ENCODE measurements around the gene CUEDC1.

CUEDC1 gene

DNA sequence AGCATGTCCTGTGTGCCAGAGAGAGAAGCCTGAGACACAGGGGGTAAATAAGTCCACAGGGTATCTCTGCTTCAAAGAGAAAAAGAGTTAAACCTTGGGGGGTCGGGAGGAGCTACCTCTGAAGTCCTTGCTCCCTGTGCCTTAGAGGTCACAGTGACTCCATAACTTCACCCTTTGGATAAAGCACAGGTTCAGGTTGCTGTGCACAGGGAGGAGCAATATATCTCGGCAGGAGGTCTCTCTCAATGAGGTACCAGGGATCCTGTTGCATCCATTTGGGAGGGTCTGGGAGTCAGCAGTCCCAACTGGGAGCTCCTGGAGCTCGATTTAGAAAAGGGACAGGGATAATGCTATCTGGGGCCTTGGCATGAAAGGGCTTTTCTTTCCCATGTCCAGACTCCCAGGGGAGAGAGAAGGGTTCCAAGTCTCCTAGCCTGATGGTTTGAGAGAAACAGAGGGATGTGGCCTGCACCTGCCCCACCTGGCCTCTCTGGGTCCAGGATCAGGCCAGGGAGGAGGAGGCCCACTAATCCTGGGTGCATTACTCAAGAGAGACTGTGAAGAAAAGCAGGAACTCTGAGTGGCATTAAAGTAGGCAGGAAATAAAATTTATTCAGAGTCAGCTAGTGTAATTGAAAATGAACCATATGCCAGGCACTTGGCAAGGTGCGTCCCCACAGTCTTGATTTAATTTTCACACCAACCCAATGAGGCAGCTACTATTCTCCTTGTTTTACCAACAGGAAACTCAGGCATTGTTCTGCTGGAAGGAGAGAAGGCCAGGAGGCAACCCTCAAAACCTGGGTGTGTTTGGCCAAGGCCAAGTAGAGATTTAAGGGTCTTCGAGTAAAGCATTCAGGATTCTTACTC, 40.7 kb downstream of the CUEDC1 start:
- no peak for DNase-seq

DNA sequence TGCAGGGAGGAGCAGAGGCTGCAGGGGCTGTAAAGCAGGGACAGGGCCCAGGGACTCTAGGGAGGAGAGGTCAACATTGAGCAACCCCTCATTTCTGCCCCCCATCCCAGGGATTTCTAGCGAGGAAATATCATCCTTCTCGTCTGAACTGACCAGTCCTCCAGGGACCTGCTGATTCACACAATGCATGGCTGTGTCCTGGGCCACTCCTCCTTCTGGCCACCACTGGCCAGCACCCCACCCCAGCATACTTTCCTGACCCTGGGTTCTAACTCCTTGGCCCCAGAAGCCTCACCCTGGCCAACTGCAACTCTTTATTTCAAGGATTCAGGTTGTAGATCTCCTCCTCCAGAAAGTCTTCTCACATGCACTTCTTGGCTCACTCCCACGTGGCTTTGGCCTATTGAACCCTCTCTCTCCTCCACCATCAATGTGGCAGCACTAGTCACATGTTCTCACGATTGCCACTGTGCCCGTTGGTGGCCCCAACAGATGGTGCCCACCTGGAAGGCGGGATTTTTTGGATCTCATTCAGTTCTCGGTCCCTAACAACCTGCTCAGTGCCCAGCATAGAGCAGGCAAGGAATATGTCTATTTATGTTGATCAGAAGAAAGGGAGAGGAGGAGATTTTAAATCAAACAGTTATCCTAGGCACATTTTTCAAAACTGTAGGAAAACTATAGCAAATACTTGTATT, 41.5 kb downstream of the CUEDC1 start:
- no peak for DNase-seq

- peak; percentile 97 for DNase-seq
These were observed 43.2 kb downstream of the CUEDC1 start for GRCh38 chr17:57911834-57912673.

DNA sequence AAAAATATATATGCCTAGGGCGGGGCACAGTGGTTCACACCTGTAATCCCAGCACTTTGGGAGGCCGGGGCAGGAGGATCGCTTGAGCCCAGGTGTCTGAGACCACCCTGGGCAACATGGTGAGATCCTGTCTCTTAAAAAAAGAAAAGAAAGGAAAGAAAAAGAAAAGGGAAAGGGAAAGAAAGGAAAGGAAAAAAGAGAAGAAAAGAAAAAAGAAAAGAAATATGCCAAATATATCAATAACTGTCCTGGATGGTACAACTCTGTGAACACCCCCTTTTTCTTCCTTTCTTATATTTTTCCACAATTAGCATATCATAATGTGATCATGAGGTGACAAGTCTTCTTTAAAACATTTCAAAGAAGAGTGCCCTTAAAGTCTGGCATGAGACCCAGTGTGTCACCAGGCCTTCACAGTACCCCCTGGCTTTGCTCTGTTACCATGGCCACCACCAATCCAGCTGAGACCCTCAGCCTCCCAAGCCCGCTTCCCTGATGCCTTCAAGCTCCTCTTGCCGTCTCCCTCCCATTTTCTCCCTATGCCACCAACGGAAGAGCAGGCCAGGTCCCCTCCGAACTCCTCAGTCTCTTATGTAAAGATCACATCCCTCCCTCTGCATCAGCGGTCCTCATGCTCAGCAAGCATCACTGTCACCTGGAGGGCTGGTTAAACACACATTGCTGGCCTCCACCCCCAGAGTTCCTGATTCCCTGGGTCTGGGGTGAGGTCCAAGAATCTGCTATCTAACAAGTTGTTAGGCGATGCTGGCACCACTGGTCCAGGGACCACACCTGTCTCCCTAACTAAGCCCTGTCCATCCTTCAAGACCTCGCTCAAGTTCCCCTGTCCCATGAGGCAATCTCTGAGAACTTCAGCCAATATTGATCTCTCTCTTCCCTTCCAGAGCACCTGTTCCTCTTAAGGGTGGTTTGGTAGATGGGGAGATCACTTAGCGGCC, 44.5 kb downstream of the CUEDC1 start:
- DNase-seq = no peak

DNA sequence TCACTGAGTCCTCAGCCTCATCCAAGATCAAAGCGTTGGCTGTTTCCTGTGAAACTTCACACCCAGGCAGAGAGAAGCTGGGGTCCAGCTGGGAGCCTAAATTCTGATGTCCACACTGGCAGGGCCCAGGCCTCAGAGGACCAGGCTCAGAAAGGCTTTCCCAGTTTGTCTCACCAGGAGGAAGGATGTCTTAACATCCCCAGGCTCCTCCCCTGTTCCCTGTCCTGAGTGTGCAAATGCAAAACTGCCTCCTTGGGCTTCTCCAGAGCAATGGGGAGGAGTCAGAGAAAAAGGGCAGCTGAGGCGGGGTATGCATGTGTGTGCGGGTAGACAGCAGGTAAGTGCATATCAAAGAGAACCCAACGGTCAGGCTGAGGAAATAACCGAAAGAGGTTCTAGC, 45.7 kb downstream of the CUEDC1 start:
- no peak for DNase-seq

DNA sequence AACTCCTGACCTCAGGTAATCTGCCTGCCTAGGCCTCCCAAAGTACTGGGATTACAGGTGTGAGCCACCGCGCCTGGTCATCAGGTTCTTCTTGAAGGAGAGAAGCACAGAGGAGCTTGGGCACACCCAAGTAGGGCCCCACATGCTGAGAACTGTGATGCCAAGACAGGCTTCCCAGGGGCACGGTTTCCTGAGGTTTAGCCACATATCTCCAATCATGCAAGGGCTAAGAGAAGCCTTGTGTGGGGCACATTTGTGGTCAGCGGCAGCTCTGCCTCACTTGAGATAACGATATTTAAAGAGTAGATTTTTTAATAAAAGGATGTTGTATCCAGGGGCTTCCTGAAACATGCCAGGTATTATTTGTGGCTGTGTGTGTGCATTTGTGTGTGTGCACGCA, 46.9 kb downstream of the CUEDC1 start:
- no peak for DNase-seq

GRCh38 chr17:57906910-57907309, 48.3 kb downstream of the CUEDC1 start:
- no peak for DNase-seq

DNA sequence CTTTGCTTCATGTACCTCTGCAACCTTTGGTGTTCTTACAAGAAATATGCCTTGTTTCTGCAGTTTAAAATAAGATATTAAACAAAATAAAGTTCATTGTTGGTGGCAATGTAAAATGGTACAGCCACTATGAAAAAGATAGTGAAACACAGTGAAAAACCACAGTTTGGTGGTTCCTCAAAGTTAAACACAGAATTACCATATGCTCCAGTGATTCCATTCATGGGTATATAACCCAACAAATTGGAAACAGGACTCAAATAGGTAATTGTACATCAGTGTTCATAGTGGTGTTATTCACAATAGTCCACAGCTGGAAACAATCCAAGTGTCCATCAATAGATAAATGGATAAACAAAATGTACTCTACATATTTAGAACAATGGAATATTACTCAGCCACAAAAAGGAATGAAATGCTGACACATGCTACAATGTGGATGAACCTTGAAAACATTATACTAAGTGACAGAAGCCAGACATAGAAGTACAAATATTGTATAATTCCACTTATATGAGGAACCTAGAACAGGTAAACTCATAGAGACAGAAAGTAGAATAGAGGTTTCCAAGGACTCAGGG, 49.2 kb downstream of the CUEDC1 start:
- peak; percentile 56 for DNase-seq

GRCh38 chr17:57903961-57904360, 51.3 kb downstream of the CUEDC1 start:
- DNase-seq = no peak

GRCh38 chr17:57902800-57903759, 52.1 kb downstream of the CUEDC1 start:
- DNase-seq = peak; percentile 65

DNA sequence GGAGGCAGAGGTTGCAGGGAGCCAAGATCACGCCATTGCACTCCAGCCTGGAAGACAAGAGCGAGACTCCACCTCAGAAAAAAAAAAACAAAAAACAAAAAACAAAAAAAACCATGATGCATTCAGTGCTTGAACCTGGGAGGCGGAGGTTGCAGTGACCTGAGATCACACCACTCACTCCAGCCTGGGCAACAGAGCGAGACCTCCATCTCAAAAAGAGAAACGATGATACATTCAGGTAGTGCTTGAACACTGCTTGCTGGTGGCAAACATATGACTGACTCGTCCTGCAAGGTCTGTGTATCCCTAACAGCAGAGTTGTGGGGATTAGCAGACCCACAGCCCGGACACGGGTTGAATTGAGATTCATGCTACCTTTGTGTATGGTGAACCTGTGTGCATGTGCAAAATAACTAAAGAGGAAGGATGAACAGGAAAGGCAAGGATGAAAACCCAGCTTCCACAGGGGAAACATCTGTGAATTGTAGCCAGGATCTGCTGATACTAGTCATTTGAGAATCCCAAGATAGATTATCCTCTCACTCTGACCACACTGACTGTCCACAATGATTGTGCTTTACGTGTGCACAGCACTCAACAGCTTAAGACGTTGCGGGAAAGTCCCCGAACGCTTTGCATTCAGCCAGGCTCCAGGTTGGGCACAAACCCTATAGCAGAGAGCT, 53.0 kb downstream of the CUEDC1 start:
- no peak for DNase-seq

GRCh38 chr17:57900991-57901743, 54.0 kb downstream of the CUEDC1 start:
- DNase-seq = peak; percentile 96

DNA sequence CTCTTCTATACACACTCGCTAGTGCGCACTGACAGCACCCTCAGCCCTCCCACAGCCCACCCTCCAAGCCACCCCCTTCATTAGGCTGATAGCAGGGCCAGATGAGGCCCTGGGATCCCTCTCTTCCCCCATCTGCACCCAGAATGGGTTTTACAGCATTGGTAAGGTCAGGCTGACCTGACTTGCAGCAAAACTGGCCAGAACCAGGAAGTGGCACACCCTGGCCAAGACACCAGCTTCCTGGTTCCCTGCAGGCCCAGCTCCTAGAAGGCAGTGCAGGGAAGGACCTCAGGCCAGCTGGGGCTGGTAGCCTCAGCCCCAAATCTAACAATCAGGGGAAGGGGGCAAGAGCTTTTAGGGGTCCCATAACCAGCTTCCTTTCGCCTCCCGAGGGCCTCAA, 55.4 kb downstream of the CUEDC1 start:
- DNase-seq = no peak

DNA sequence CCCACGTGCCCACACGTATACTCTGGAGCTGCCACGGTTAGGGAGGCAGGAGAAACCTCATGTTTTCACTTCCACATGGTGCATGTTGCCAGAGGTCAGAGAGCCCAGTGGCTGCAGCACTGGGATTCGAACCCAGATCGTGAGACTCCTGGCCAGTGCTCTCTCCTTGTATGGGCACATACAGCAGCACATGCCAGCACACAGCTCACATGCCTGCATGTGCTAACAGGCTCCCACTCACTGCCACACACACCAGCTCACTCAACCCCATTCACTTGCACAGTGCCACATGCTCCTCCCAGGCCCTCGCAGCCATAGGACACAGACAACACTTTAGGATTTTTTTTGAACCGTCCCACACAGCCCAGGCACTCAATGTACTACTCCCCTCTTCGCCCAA, 55.8 kb downstream of the CUEDC1 start:
- DNase-seq = no peak

GRCh38 chr17:57898487-57899311, 56.5 kb downstream of the CUEDC1 start:
- DNase-seq = no peak

GRCh38 chr17:57895382-57896060, 59.7 kb downstream of the CUEDC1 start:
- DNase-seq = peak; percentile 31

GRCh38 chr17:57894848-57895247, 60.4 kb downstream of the CUEDC1 start:
- no peak for DNase-seq

All from COR-L47 (cell line).